Measurements from ENCODE around the gene SLC39A3.

Gene SLC39A3

GRCh38 chr19:2764945-2765344, 25.1 kb upstream of the SLC39A3 start:
- H3K4me1 ChIP-seq (ENCODE audit: control insufficient read depth, insufficient read depth, low read length), result no peaks in the 10 kb centered on the region
- peaks cover 16% of the 10 kb centered on the region for H3K36me3 ChIP-seq (ENCODE audit: control insufficient read depth, insufficient read depth, low read length)
- no peak overlapping the region for H3K4me3 ChIP-seq (ENCODE audit: low read length)
- no peak overlapping the region for H3K9ac ChIP-seq (ENCODE audit: low read length)
- no peaks in the 10 kb centered on the region for H3K27me3 ChIP-seq (ENCODE audit: control insufficient read depth, insufficient read depth, low read length)
- no peak overlapping the region for H3K27ac ChIP-seq (ENCODE audit: low read depth, low read length)

GRCh38 chr19:2763687-2764086, 23.9 kb upstream of the SLC39A3 start:
- no peak overlapping the region for H3K27ac ChIP-seq (ENCODE audit: low read depth, low read length)
- H3K4me1 ChIP-seq (ENCODE audit: control insufficient read depth, insufficient read depth, low read length), result no peaks in the 10 kb centered on the region
- H3K4me3 ChIP-seq (ENCODE audit: low read length), result no peak overlapping the region
- no peaks in the 10 kb centered on the region for H3K27me3 ChIP-seq (ENCODE audit: control insufficient read depth, insufficient read depth, low read length)
- peaks cover 21% of the 10 kb centered on the region for H3K36me3 ChIP-seq (ENCODE audit: control insufficient read depth, insufficient read depth, low read length)
- no peak overlapping the region for H3K9ac ChIP-seq (ENCODE audit: low read length)

- H3K27ac ChIP-seq (ENCODE audit: low read depth, low read length), result no peak overlapping the region
- H3K4me1 ChIP-seq (ENCODE audit: control insufficient read depth, insufficient read depth, low read length), result no peaks in the 10 kb centered on the region
Measured at GRCh38 chr19:2762783-2763496, 23.1 kb upstream of the SLC39A3 start.

GRCh38 chr19:2761876-2762782, 22.3 kb upstream of the SLC39A3 start:
- Histone ChIP-seq H3K27ac (ENCODE audit: low read depth, low read length) (no peak overlapping the region), H3K4me1 (ENCODE audit: control insufficient read depth, insufficient read depth, low read length) (no peaks in the 10 kb centered on the region), H3K9ac (ENCODE audit: low read length) (no peak overlapping the region), H3K27me3 (ENCODE audit: control insufficient read depth, insufficient read depth, low read length) (no peaks in the 10 kb centered on the region), H3K36me3 (ENCODE audit: control insufficient read depth, insufficient read depth, low read length) (peaks cover 27% of the 10 kb centered on the region), H3K4me3 (ENCODE audit: low read length) (no peak overlapping the region)

More at GRCh38 chr19:2762783-2763496, 23.1 kb upstream of the SLC39A3 start:
- H3K4me3 ChIP-seq (ENCODE audit: low read length), result no peak overlapping the region
- H3K9ac ChIP-seq (ENCODE audit: low read length), result no peak overlapping the region
- H3K27me3 ChIP-seq (ENCODE audit: control insufficient read depth, insufficient read depth, low read length), result no peaks in the 10 kb centered on the region
- H3K36me3 ChIP-seq (ENCODE audit: control insufficient read depth, insufficient read depth, low read length), result peaks cover 24% of the 10 kb centered on the region

GRCh38 chr19:2761309-2761677, 21.5 kb upstream of the SLC39A3 start:
- no peak overlapping the region for H3K27ac ChIP-seq (ENCODE audit: low read depth, low read length)
- no peak overlapping the region for H3K4me3 ChIP-seq (ENCODE audit: low read length)
- H3K36me3 ChIP-seq (ENCODE audit: control insufficient read depth, insufficient read depth, low read length), result peaks cover 26% of the 10 kb centered on the region
- no peaks in the 10 kb centered on the region for H3K27me3 ChIP-seq (ENCODE audit: control insufficient read depth, insufficient read depth, low read length)
- H3K4me1 ChIP-seq (ENCODE audit: control insufficient read depth, insufficient read depth, low read length), result no peaks in the 10 kb centered on the region
- no peak overlapping the region for H3K9ac ChIP-seq (ENCODE audit: low read length)

DNA sequence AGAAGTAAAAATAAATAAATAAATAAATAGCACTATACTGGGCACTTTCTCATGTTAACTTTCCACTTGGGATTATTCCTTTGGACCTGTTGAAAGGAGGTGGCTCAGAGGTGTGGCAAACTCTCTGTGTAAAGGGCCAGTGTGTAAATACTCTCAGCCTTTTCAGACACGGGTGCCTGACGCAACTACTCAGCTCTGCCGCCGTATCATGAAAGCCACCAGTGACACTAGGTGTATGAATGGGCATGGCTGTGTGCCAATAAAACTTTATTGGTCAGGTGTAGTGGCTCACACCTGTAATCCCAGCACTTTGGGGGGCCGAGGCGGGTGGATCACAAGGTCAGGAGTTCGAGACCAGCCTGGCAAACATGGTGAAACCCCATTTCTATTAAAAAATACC, 20.1 kb upstream of the SLC39A3 start:
- no peak overlapping the region for H3K27ac ChIP-seq (ENCODE audit: low read depth, low read length)
- no peak overlapping the region for H3K4me3 ChIP-seq (ENCODE audit: low read length)
- H3K9ac ChIP-seq (ENCODE audit: low read length), result no peak overlapping the region
- H3K4me1 ChIP-seq (ENCODE audit: control insufficient read depth, insufficient read depth, low read length), result no peaks in the 10 kb centered on the region
- H3K27me3 ChIP-seq (ENCODE audit: control insufficient read depth, insufficient read depth, low read length), result no peaks in the 10 kb centered on the region
- H3K36me3 ChIP-seq (ENCODE audit: control insufficient read depth, insufficient read depth, low read length), result peaks cover 33% of the 10 kb centered on the region

DNA sequence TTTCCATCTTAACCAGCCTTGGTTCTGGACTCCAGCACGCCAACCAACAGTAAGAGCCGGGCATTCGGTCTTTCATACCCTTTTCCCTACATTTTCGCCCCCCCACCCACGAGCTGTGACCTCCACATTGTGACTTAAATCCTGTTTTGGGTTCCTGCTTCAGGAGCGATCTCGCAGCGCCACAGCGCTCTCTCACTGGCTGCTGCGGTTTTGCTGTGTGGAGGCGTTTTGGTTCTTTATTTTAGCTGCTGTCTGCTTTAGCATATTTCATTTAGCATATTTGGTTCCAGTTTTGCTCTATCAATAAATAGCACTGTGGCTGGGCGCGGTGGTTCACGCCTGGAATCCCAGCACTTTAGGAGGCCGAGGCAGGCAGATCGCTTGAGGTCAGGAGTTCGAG, 19.5 kb upstream of the SLC39A3 start:
- no peaks in the 10 kb centered on the region for H3K4me1 ChIP-seq (ENCODE audit: control insufficient read depth, insufficient read depth, low read length)
- H3K27ac ChIP-seq (ENCODE audit: low read depth, low read length), result no peak overlapping the region
- no peak overlapping the region for H3K9ac ChIP-seq (ENCODE audit: low read length)
- H3K4me3 ChIP-seq (ENCODE audit: low read length), result no peak overlapping the region
- no peaks in the 10 kb centered on the region for H3K27me3 ChIP-seq (ENCODE audit: control insufficient read depth, insufficient read depth, low read length)
- peaks cover 31% of the 10 kb centered on the region for H3K36me3 ChIP-seq (ENCODE audit: control insufficient read depth, insufficient read depth, low read length)

DNA sequence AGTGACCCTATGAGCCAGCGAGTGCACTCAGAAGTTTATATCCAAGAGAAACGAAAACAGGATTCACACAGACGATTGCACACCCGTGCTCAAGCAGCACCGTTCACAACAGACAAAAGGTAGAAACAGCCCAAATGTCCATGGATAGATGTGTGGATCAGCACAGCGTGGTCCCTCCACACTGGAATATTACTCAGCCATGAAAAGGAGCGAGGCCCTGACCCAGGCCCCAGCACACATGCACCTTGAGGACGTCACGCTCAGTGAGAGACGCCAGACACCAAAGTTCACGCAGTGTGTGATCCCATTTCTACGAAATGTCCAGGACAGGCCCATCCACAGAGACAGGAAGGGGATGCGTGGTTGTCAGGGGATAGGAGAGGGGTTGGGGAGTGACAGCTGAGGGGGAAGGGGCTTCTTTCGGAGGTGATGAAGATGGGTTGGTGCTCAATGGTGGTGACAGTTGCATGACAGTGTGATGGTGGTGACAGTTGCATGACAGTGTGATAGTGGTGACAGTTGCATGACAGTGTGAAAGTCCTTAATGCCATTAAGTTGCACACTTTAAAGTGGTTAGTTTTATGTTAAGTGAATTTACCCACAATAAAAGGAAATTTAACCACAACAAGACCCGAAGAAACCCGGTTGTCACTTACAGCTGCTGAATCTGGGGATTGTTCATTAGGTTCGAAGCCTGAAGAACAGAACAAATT, 18.9 kb upstream of the SLC39A3 start:
- peaks cover 30% of the 10 kb centered on the region for H3K36me3 ChIP-seq (ENCODE audit: control insufficient read depth, insufficient read depth, low read length)
- H3K27me3 ChIP-seq (ENCODE audit: control insufficient read depth, insufficient read depth, low read length), result no peaks in the 10 kb centered on the region
- no peak overlapping the region for H3K9ac ChIP-seq (ENCODE audit: low read length)
- H3K4me1 ChIP-seq (ENCODE audit: control insufficient read depth, insufficient read depth, low read length), result no peaks in the 10 kb centered on the region
- H3K4me3 ChIP-seq (ENCODE audit: low read length), result no peak overlapping the region
- H3K27ac ChIP-seq (ENCODE audit: low read depth, low read length), result no peak overlapping the region

DNA sequence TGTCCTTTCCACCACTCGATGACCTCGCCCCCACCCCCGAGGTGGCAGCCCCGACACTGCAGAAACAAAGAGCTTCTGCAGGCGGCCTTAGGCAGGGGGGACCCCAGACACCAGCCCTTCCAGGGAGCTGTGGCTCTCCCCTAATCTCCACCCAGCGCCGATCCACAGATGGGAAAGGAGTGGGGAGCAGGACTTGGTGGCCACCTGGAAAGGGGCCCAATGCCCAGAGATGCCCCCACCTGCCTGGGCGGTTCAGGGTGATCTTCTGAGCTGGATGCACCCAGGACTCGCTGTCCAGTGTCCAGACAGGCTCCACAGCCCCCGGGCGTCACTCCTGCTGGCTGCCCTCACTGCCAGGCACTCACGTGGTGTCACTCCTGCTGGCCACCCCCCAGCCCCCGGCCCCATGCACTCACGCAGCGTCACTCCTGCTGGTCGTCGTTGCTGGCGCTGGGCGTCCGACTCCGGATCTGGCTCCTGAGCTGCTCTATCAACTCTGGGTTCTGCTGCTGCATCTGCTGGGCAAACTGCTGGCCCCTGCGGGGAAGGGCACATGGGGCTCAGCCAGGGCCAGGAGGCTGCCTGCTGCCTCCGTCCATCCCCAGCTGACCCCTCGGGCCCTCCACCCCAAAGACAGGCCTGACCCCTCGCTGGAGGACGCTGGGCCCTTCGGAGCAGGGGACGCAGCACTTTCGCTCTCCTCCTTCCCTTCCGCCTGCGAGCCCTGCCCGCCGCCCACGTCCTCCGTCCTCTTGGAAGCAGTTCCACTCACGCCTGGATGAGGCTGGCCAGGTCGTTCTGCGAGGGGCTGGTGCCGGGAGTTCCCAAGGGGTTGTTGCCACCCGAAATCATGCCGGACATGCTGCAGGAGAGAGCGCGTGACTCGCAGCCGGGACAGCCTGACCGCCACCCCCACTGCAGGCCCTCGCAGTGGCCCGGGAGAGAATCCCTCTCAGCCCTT, 17.4 kb upstream of the SLC39A3 start:
- no peaks in the 10 kb centered on the region for H3K27me3 ChIP-seq (ENCODE audit: control insufficient read depth, insufficient read depth, low read length)
- H3K36me3 ChIP-seq (ENCODE audit: control insufficient read depth, insufficient read depth, low read length), result peaks cover 25% of the 10 kb centered on the region
- H3K9ac ChIP-seq (ENCODE audit: low read length), result no peak overlapping the region
- no peaks in the 10 kb centered on the region for H3K4me1 ChIP-seq (ENCODE audit: control insufficient read depth, insufficient read depth, low read length)
- H3K4me3 ChIP-seq (ENCODE audit: low read length), result no peak overlapping the region
- no peak overlapping the region for H3K27ac ChIP-seq (ENCODE audit: low read depth, low read length)

GRCh38 chr19:2756477-2756876, 16.7 kb upstream of the SLC39A3 start:
- no peak overlapping the region for H3K27ac ChIP-seq (ENCODE audit: low read depth, low read length)
- H3K4me1 ChIP-seq (ENCODE audit: control insufficient read depth, insufficient read depth, low read length), result no peaks in the 10 kb centered on the region
- H3K27me3 ChIP-seq (ENCODE audit: control insufficient read depth, insufficient read depth, low read length), result no peaks in the 10 kb centered on the region
- no peak overlapping the region for H3K9ac ChIP-seq (ENCODE audit: low read length)
- no peak overlapping the region for H3K4me3 ChIP-seq (ENCODE audit: low read length)
- peaks cover 22% of the 10 kb centered on the region for H3K36me3 ChIP-seq (ENCODE audit: control insufficient read depth, insufficient read depth, low read length)

GRCh38 chr19:2755811-2756210, 16.0 kb upstream of the SLC39A3 start:
- Histone ChIP-seq H3K4me1 (ENCODE audit: control insufficient read depth, insufficient read depth, low read length) (no peaks in the 10 kb centered on the region), H3K4me3 (ENCODE audit: low read length) (no peak overlapping the region), H3K27me3 (ENCODE audit: control insufficient read depth, insufficient read depth, low read length) (no peaks in the 10 kb centered on the region), H3K27ac (ENCODE audit: low read depth, low read length) (no peak overlapping the region), H3K9ac (ENCODE audit: low read length) (no peak overlapping the region), H3K36me3 (ENCODE audit: control insufficient read depth, insufficient read depth, low read length) (peaks cover 22% of the 10 kb centered on the region)

- H3K4me3 ChIP-seq (ENCODE audit: low read length), result no peak overlapping the region
- H3K4me1 ChIP-seq (ENCODE audit: control insufficient read depth, insufficient read depth, low read length), result no peaks in the 10 kb centered on the region
- peaks cover 22% of the 10 kb centered on the region for H3K36me3 ChIP-seq (ENCODE audit: control insufficient read depth, insufficient read depth, low read length)
- H3K27me3 ChIP-seq (ENCODE audit: control insufficient read depth, insufficient read depth, low read length), result no peaks in the 10 kb centered on the region
- H3K27ac ChIP-seq (ENCODE audit: low read depth, low read length), result no peak overlapping the region
- no peak overlapping the region for H3K9ac ChIP-seq (ENCODE audit: low read length)
Measured at GRCh38 chr19:2755448-2755705, 15.6 kb upstream of the SLC39A3 start.

Measured in rectal smooth muscle tissue (tissue), 1 donor.